Muscle layer of duodenum (tissue), 2 donors: ENCODE results near the gene S100A13.

Experiments used
- H3K27ac ChIP-seq: one replicate; pipeline ENCODE4 v1.7.0; 2013; ENCODE audit warnings: mild to moderate bottlenecking, low read length
- H3K27me3 ChIP-seq: one replicate; pipeline ENCODE4 v1.7.0; 2013; ENCODE audit warnings: low read depth, mild to moderate bottlenecking, control low read depth, low read length
- H3K36me3 ChIP-seq, 2 donors: one replicate each; pipeline ENCODE4 v1.7.0; 2013; ENCODE audit warnings: low read length in 2 of 2, control low read depth in 1 of 2, mild to moderate bottlenecking in 1 of 2; ENCODE audit not compliant: insufficient read depth in 2 of 2, control insufficient read depth in 1 of 2
- H3K4me1 ChIP-seq, 2 donors: one replicate each; pipeline ENCODE4 v1.7.0; 2013; ENCODE audit warnings: low read length in 2 of 2, mild to moderate bottlenecking in 2 of 2, control low read depth in 1 of 2, moderate library complexity in 1 of 2; ENCODE audit not compliant: insufficient read depth in 2 of 2, control insufficient read depth in 1 of 2
- H3K4me3 ChIP-seq, 2 donors: one replicate each; pipeline ENCODE4 v1.7.0; 2013; ENCODE audit warnings: low read length in 2 of 2, low read depth in 1 of 2, mild to moderate bottlenecking in 1 of 2
- H3K9me3 ChIP-seq, 2 donors: one replicate each; pipeline ENCODE4 v1.7.0; 2013; ENCODE audit warnings: low read length in 2 of 2, control low read depth in 1 of 2, mild to moderate bottlenecking in 1 of 2; ENCODE audit not compliant: control insufficient read depth in 1 of 2
- donor health status: healthy.

The S100A13 gene

DNA sequence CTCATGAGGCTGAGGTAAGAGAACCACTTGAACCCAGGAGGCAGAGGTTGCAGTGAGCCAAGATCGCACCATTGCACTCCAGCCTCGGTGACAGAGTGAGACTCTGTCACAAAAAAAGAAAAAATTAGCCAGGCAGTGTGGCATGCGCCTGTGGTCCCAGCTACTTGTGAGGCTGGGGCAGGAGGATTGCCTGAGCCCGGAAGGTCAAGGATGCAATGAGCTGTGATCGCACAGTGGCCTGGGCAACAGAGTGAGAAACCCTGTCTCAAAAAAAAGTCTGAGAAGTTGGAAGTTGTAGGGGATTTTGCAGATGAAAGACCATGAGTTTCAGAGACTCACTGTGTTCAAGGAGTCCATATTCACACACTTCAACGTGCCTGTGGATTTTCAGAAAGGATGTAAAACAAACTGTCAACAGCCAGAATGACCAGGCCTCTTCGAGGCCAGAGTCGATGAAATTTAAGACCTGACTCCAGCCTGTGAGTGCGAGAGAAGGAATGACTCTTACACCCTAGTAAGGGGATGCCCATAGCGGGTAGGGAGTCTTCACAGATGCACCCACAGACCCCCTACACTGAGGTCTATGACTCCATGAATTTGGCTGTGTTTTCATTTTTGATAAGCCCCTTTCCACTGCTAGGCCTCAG, 2.2 kb downstream of the S100A13 start:
- H3K36me3 ChIP-seq, result peaks cover 0 to 3% of the 10 kb centered on the region in 2 donors
- H3K27me3 ChIP-seq, result no peaks in the 10 kb centered on the region
- no peak overlapping the region for H3K4me3 ChIP-seq
- peaks cover 19 to 33% of the 10 kb centered on the region in 2 donors for H3K4me1 ChIP-seq
- no peak overlapping the region for H3K27ac ChIP-seq
- no peaks in the 10 kb centered on the region for H3K9me3 ChIP-seq

GRCh38 chr1:153623101-153623500, 4.2 kb downstream of the S100A13 start:
- Histone ChIP-seq H3K9me3 (no peaks in the 10 kb centered on the region), H3K4me1 (peaks cover 19 to 33% of the 10 kb centered on the region in 2 donors), H3K27ac (no peak overlapping the region), H3K36me3 (peaks cover 6 to 19% of the 10 kb centered on the region in 2 donors), H3K27me3 (no peaks in the 10 kb centered on the region), H3K4me3 (no peak overlapping the region)

DNA sequence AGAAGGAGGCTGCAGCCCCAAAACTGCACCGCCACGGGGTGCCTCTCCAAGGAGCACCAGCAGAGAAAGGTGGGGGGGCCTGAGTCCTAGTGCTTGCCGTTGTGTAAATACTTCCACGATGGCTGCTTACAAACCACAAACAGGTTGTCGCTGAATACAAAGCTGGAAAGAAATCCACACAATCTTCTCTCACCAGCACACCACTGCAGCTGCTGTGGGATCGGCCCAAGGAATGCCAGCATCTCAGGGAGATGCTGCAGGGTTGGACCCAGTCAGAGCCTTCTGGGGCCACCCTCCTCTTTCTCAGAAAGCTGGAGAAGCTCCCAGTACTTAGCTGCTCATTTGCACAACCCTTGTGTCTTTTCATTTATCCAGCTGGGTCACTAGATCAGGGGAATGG, 8.1 kb downstream of the S100A13 start:
- peaks cover 7 to 21% of the 10 kb centered on the region in 2 donors for H3K4me1 ChIP-seq
- no peak overlapping the region for H3K27ac ChIP-seq
- H3K9me3 ChIP-seq, result no peaks in the 10 kb centered on the region
- no peaks in the 10 kb centered on the region for H3K27me3 ChIP-seq
- peaks cover 6 to 19% of the 10 kb centered on the region in 2 donors for H3K36me3 ChIP-seq
- H3K4me3 ChIP-seq, result no peak overlapping the region

DNA sequence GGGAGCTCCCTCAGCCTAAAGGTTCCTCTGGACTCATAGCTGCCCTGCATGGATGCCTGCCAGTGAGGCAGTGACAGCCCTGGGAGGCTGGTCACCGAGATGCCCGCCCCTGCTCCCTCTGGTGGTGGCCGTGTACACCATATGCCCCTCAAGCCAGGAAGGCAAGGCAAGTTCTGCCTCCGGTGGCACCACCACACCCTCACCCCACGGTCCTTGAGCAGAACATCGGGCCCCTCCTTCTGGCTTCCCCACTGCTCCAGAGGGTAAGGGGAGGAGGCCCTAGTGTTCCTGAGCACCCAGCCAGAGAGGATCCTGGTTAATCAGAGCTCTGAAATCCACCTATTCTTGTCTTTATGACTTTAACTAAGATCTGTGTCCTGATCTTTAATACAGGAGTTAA, 9.6 kb downstream of the S100A13 start:
- H3K36me3 ChIP-seq, result peaks cover 6 to 19% of the 10 kb centered on the region in 2 donors
- H3K27ac ChIP-seq, result peak overlapping the region; percentile 84
- H3K27me3 ChIP-seq, result no peaks in the 10 kb centered on the region
- peaks cover 12 to 17% of the 10 kb centered on the region in 2 donors for H3K4me1 ChIP-seq
- no peaks in the 10 kb centered on the region for H3K9me3 ChIP-seq
- no peak overlapping the region for H3K4me3 ChIP-seq

DNA sequence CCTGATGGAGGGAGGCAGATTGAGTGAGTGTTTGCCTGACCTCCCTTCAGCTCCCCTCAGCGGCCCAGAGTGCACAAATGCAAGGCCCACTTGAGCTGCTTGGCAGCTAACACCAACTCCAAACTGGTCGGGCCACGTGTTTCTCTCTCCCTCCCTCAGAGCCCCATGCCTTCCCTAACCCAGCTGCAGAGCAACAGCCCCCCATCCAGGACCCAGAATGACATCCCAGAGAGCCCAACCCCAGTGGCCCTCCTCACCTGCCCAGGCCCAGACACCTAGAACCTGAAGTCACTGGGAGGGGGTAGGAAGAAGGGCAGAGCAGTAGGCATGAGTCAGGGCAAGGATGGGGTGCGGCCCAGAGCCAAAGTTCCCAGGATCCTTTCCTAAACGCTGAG, 10.4 kb downstream of the S100A13 start:
- H3K4me3 ChIP-seq, result no peak overlapping the region
- H3K27ac ChIP-seq, result peak overlapping the region; percentile 84
- H3K9me3 ChIP-seq, result no peaks in the 10 kb centered on the region
- H3K4me1 ChIP-seq, result peaks cover 12 to 13% of the 10 kb centered on the region in 2 donors
- peaks cover 6 to 19% of the 10 kb centered on the region in 2 donors for H3K36me3 ChIP-seq
- no peaks in the 10 kb centered on the region for H3K27me3 ChIP-seq

GRCh38 chr1:153616144-153616916, 11.0 kb downstream of the S100A13 start, which contains the start of gene S100A14:
TSS of gene S100A14 (minus strand) at chr1:153616325. CDS start at chr1:153615858, 467 bp downstream.
- Histone ChIP-seq H3K4me3 (peak within 1 kb of the TSS in 1 of 2 donors; percentile 55), H3K9me3 (no peaks in the 10 kb centered on the region), H3K36me3 (peaks cover 6 to 19% of the 10 kb centered on the region in 2 donors), H3K27ac (peak within 1 kb of the TSS; percentile 84), H3K4me1 (peaks cover 12 to 17% of the 10 kb centered on the region in 2 donors), H3K27me3 (no peaks in the 10 kb centered on the region)

GRCh38 chr1:153615406-153615805, 11.9 kb downstream of the S100A13 start:
- Histone ChIP-seq H3K4me3 (peak overlapping the region in 1 of 2 donors; percentile 55), H3K27me3 (no peaks in the 10 kb centered on the region), H3K27ac (peak overlapping the region; percentile 84), H3K9me3 (no peaks in the 10 kb centered on the region), H3K4me1 (peaks cover 14 to 24% of the 10 kb centered on the region in 2 donors), H3K36me3 (peaks cover 6 to 19% of the 10 kb centered on the region in 2 donors)

- no peaks in the 10 kb centered on the region for H3K27me3 ChIP-seq
- H3K27ac ChIP-seq, result peak overlapping the region; percentile 7
- no peaks in the 10 kb centered on the region for H3K9me3 ChIP-seq
- H3K4me1 ChIP-seq, result peaks cover 19 to 29% of the 10 kb centered on the region in 2 donors
- peak overlapping the region in 1 of 2 donors; percentile 55 for H3K4me3 ChIP-seq
- peaks cover 6 to 15% of the 10 kb centered on the region in 2 donors for H3K36me3 ChIP-seq
Observed at GRCh38 chr1:153614906-153615305, 12.4 kb downstream of the S100A13 start.

DNA sequence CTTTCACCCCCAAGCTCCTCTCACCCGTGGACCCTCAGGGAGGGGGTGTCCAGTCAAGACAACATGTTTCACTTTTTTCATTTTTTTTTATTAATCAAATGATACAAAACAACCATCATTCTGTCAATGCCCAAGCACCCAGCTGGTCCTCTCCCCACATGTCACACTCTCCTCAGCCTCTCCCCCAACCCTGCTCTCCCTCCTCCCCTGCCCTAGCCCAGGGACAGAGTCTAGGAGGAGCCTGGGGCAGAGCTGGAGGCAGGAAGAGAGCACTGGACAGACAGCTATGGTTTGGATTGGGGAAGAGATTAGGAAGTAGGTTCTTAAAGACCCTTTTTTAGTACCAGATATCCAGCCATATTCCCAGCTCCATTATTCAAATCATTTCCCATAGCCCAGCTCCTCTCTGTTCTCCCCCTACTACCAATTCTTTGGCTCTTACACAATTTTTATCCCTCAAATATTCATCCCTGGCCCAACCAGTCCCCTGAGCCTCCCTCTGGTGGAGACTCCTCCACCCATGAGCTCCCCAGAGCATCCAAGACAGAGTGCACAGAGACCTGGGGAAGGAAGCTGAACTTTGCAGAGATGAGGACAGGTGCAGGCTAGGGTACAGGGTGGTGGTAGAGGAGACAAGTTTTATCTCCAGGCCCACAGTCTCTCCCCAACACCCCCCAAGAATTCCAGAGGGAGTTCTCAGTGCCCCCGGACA, 13.0 kb downstream of the S100A13 start:
- H3K27me3 ChIP-seq, result no peaks in the 10 kb centered on the region
- H3K36me3 ChIP-seq, result peaks cover 0 to 9% of the 10 kb centered on the region in 2 donors
- H3K27ac ChIP-seq, result peak overlapping the region; percentile 7
- H3K4me1 ChIP-seq, result peaks cover 24 to 30% of the 10 kb centered on the region in 2 donors
- H3K9me3 ChIP-seq, result no peaks in the 10 kb centered on the region
- no peak overlapping the region for H3K4me3 ChIP-seq

DNA sequence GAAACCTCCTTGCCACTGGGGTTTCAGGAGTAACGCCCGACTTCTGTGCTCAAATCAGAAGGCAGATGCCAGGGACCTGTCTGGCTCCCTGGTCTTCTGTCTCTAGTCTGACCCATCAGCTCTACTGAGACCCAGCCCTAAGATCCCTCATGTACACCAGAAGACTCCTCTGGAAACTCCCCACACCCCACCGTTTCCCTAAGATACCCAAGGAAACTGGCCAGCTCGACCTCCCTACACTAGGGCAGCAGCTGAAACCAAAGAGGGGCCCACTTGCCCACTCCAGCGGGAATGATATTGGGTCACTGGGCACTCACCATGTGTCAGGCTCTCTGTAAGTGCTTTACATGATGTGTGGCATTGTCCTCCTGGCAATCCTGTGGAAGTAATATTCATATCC, 13.9 kb downstream of the S100A13 start:
- Histone ChIP-seq H3K27me3 (no peaks in the 10 kb centered on the region), H3K9me3 (no peaks in the 10 kb centered on the region), H3K27ac (peak overlapping the region; percentile 98), H3K36me3 (no peaks in the 10 kb centered on the region), H3K4me1 (peaks cover 25 to 30% of the 10 kb centered on the region in 2 donors), H3K4me3 (peak overlapping the region; percentile 78 to 89)

DNA sequence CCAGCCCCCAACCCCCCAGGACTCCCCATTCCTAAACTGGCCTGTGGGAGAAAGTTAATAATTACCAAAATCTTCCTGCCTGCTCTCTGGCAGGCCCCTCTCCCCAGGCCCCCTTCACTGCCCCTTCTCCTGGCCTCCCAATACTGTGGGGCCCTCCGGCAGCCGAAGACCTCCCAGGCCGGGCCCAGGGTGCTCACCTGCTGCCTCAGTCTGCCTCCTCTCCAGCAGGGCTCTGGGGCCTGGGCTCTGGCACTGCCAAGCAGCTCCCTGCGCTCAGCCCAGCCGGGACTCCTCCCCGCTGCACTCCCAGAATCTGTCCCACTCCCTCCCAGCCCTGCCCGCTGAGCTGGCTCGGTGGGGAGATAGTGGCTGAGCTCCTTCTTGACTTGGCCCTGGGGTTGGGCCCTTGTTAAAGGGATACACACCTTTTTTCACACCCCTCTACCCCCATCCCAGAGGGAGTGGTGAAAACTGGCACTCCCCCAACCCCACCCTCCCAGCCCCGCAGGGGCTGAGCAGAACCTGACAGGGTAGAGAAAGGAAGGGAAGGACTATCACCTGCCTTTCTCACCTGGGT, 14.5 kb downstream of the S100A13 start, which contains the start of gene S100A16:
Gene S100A16 (minus strand): TSS at position 383 of the 577 bp plus-strand sequence. CDS start 4,986 bp downstream, outside the sequence.
- peak within 1 kb of the TSS; percentile 78 to 89 for H3K4me3 ChIP-seq
- no peaks in the 10 kb centered on the region for H3K27me3 ChIP-seq
- peaks cover 2% of the 10 kb centered on the region in 2 donors for H3K36me3 ChIP-seq
- H3K4me1 ChIP-seq, result peaks cover 25 to 30% of the 10 kb centered on the region in 2 donors
- peak within 1 kb of the TSS; percentile 98 for H3K27ac ChIP-seq
- no peaks in the 10 kb centered on the region for H3K9me3 ChIP-seq
